Measurements from ENCODE around the gene CEP192. TPM values are rescaled to one million over a fixed set of nuclear protein-coding genes. Genes with fewer than 3 reads are reported as not detected.

The CEP192 gene
- 28.7 and 40.3 TPM in 2 replicates for total RNA-seq

GRCh38 chr18:12990967-12991820 is at the start of gene CEP192:
CEP192 (plus strand) TSS chr18:12991362; CDS start chr18:12999425, 8,063 bp downstream.

GRCh38 chr18:12947285-12948049 is 43.7 kb upstream of the CEP192 start, which contains the start of gene SEH1L:
SEH1L (plus strand) TSS chr18:12948011; CDS start chr18:12948122, 111 bp downstream.

Other genes with a start within 250 kb of the CEP192 start
- gene PTPN2, start 107.1 kb upstream of the CEP192 start, total RNA-seq = 26.5 and 29.7 TPM in 2 replicates
- 51.1 and 68.0 TPM in 2 replicates for gene SEH1L, start 43.4 kb upstream of the CEP192 start, total RNA-seq
- gene LDLRAD4, start 227.4 kb downstream of the CEP192 start, total RNA-seq = 0.39 and 0.73 TPM in 2 replicates

Data from subcutaneous preadipocyte (primary cell).